ENCODE measurements around the gene SEC14L3. TPM values are rescaled to one million over a fixed set of nuclear protein-coding genes. Genes with fewer than 3 reads are reported as not detected.

SEC14L3 gene
- total and polyA plus RNA-seq, 2 of the 13 experiments (the other 11 are each of a cell fraction or from before 2014, with no cell fraction given), result not detected

DNA sequence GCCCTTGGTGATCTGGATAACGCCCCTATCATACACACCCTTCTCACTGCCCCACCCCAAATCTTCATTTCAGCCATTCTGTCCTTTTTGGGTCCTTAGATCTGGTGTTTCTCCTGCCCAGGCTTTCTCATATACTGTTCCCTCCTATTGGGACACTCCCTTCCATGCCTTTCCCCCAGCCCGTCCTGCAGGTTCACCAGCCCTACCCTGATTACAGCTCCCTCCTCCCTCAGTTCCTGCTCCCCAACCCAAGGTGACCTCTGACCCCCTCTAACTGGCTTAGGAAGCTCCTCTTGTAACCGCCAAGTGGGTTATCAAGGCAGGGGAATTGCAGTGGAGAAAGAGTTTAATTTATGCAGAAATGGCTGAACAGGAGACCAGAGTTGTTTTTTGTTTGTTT is 33.3 kb downstream of the SEC14L3 start (continued):
- TF ChIP-seq, protein P1, sequence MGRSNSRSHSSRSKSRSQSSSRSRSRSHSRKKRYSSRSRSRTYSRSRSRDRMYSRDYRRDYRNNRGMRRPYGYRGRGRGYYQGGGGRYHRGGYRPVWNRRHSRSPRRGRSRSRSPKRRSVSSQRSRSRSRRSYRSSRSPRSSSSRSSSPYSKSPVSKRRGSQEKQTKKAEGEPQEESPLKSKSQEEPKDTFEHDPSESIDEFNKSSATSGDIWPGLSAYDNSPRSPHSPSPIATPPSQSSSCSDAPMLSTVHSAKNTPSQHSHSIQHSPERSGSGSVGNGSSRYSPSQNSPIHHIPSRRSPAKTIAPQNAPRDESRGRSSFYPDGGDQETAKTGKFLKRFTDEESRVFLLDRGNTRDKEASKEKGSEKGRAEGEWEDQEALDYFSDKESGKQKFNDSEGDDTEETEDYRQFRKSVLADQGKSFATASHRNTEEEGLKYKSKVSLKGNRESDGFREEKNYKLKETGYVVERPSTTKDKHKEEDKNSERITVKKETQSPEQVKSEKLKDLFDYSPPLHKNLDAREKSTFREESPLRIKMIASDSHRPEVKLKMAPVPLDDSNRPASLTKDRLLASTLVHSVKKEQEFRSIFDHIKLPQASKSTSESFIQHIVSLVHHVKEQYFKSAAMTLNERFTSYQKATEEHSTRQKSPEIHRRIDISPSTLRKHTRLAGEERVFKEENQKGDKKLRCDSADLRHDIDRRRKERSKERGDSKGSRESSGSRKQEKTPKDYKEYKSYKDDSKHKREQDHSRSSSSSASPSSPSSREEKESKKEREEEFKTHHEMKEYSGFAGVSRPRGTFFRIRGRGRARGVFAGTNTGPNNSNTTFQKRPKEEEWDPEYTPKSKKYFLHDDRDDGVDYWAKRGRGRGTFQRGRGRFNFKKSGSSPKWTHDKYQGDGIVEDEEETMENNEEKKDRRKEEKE (IDR thresholded peaks at IDR 0.05), result no peak
- TF ChIP-seq HNRNPUL1 (IDR thresholded peaks at IDR 0.05; ENCODE audit: low read depth, low read length) (no peak), SRSF1 (optimal IDR thresholded peaks at IDR 0.05; ENCODE audit: low read depth, low read length) (no peak), MXI1 (IDR thresholded peaks at IDR 0.05; ENCODE audit: borderline replicate concordance, low read depth, low read length) (no peak)
- TF ChIP-seq, protein P2, sequence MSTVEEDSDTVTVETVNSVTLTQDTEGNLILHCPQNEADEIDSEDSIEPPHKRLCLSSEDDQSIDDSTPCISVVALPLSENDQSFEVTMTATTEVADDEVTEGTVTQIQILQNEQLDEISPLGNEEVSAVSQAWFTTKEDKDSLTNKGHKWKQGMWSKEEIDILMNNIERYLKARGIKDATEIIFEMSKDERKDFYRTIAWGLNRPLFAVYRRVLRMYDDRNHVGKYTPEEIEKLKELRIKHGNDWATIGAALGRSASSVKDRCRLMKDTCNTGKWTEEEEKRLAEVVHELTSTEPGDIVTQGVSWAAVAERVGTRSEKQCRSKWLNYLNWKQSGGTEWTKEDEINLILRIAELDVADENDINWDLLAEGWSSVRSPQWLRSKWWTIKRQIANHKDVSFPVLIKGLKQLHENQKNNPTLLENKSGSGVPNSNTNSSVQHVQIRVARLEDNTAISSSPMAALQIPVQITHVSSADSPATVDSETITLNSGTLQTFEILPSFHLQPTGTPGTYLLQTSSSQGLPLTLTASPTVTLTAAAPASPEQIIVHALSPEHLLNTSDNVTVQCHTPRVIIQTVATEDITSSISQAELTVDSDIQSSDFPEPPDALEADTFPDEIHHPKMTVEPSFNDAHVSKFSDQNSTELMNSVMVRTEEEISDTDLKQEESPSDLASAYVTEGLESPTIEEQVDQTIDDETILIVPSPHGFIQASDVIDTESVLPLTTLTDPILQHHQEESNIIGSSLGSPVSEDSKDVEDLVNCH (CRISPR knock-in tag; IDR thresholded peaks at IDR 0.05), result no peak

DNA sequence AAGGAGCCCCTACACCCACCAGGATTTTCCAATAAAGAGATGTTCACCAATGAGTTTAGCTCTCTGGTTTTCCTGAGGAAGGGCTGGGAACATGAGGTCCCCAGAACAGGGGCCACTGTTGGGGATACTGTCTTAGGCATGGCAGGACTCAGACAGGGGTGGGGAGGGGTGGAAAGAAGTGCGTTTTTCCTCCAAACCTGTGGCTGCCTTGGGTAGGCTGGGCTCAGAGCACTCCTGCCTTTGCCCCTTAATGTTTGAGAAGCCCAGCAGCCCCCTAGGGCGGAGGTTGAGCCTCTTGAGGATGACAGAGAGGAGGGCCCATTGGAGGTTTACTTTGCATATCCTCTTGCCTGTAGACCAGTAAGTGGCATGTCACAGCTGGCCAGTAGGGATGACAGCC is 35.6 kb downstream of the SEC14L3 start:
- Histone ChIP-seq H3K9me3 (ENCODE audit: low read length) (no peaks in the 10 kb centered on the region), H4K20me1 (ENCODE audit: insufficient read depth, low read length) (no peaks in the 10 kb centered on the region), H3K4me2 (ENCODE audit: low read depth, low read length) (no peak overlapping the region), H3K4me1 (ENCODE audit: insufficient read depth, low read length) (peaks cover 42% of the 10 kb centered on the region), H3K27me3 (ENCODE audit: control insufficient read depth in 1 of 2, insufficient read depth in 2 of 2, low read length in 2 of 2) (peaks cover 0 to 7% of the 10 kb centered on the region in 2 experiments; a peak in 3 of 5 replicates), H3K27ac (ENCODE audit: extremely low read length, insufficient read depth, low read length) (no peak overlapping the region), H2AFZ (ENCODE audit: low read length) (no peak overlapping the region), H3K36me3 (replicated peaks in 1 of 2; ENCODE audit: control insufficient read depth in 1 of 2, insufficient read depth in 2 of 2, low read length in 2 of 2) (no peaks in the 10 kb centered on the region), H3K9ac (ENCODE audit: insufficient read depth, low read depth, low read length) (no peak overlapping the region), H3K4me3 (replicated peaks in 1 of 3; ENCODE audit: insufficient read depth in 1 of 3, low read depth in 2 of 3, low read length in 3 of 3) (no peak overlapping the region), H3K79me2 (ENCODE audit: insufficient read depth, low read length) (no peaks in the 10 kb centered on the region)
- in situ Hi-C loops (cut with HindIII; ENCODE audit: extremely low pct_ligation_motif_present, low pct_unique_long_range_greater_than_20kb) (no loop called here), intact Hi-C loops (cut with micrococcal nuclease; ENCODE audit: unreplicated experiment) (no loop called here)
- no TSS peak for BruUV-seq (replicated peaks)
- POLR2A ChIA-PET, result interaction anchor here (2.5 kb wide), 1 partner anchor 13 kb away, joined by 8 read pairs; no protein-coding TSS in a partner anchor
- FAIRE-seq, result no peak
- CTCF ChIA-PET (ENCODE audit: low intra/inter-chr PET ratio, low total read pairs), result no interaction called here
- no peak for DNase-seq (ENCODE audit: low spot score)
- WGBS (ENCODE audit: low lambda C conversion rate), result 100% methylated on average over 1 of the region's 2 CpGs
- no peak for ATAC-seq
- TF ChIP-seq EED (CRISPR knock-in tag; IDR thresholded peaks at IDR 0.05), result no peak
- TF ChIP-seq ZFP37 (CRISPR knock-in tag; IDR thresholded peaks at IDR 0.05; ENCODE audit: borderline replicate concordance), result no peak
- TF ChIP-seq ZSCAN25 (CRISPR knock-in tag; IDR thresholded peaks at IDR 0.05), result no peak
- TF ChIP-seq ZBTB21 (CRISPR knock-in tag; IDR thresholded peaks at IDR 0.05), result no peak

All from HepG2 (cell line).